Psoas muscle (tissue), 8 donors: ENCODE measurements around the gene TOB1. TPM values are rescaled to one million over a fixed set of nuclear protein-coding genes. Genes with fewer than 3 reads are reported as not detected.
A peak's percentile ranks its signal among the peaks of the same experiment; 100 is the strongest.

Source experiments
- ATAC-seq, 4 donors: fragments of 200-7000 bp; cut with Tn5 transposase; one replicate each; pipeline ENCODE4 v1.9.1; 2020; ENCODE audit warnings: moderate library complexity in 3 of 4, mild to moderate bottlenecking in 2 of 4
- DNase-seq, 2 donors: peaks; one replicate each; pipeline ENCODE4 v3.0.0-alpha.2; 2020
- H3K27ac ChIP-seq: fragments of 200-600 bp; one replicate; pipeline ENCODE4 v1.8.0; 2022
- H3K27me3 ChIP-seq, 3 donors: fragments of 200-600 bp in 1 of 3; one replicate each; pipeline versions ENCODE4 v1.6.1 to v1.8.0; 2013 to 2022; ENCODE audit warnings: low read length in 2 of 3, mild to moderate bottlenecking in 2 of 3, moderate library complexity in 1 of 3; ENCODE audit not compliant: insufficient read depth in 3 of 3
- H3K36me3 ChIP-seq, 2 donors: fragments of 200-600 bp in 1 of 2; one replicate each; pipeline versions ENCODE4 v1.6.1 to v1.8.0; 2013 to 2022; ENCODE audit warnings: low read depth in 1 of 2, mild to moderate bottlenecking in 1 of 2, moderate library complexity in 1 of 2; ENCODE audit not compliant: insufficient read depth in 1 of 2
- H3K4me1 ChIP-seq: fragments of 200-600 bp; one replicate; pipeline ENCODE4 v1.8.0; 2022
- H3K4me3 ChIP-seq: fragments of 200-600 bp; one replicate; pipeline ENCODE4 v1.8.0; 2022; ENCODE audit warnings: mild to moderate bottlenecking
- H3K9me3 ChIP-seq: fragments of 200-600 bp; one replicate; pipeline ENCODE4 v1.8.0; 2022
- CTCF ChIP-seq: fragments of 200-600 bp; IDR thresholded peaks from one replicate; pipeline ENCODE4 v1.8.0; 2022; ENCODE audit warnings: antibody characterized with exemption
- WGBS, 3 donors: extraction: QIAGEN DNeasy Blood & Tissue Kit; methylation state at CpG; one replicate each; pipeline versions ENCODE4 v1.1.6 to v1.1.7; 2013; 5-methylcytosine and 5-hydroxymethylcytosine counted together
- intact Hi-C, 2 donors: fragments of 100-400 bp; cut with DNase I; formaldehyde crosslinking; loops; one replicate each; pipeline versions ENCODE4 v1.11.0 to v1.14.2; 2022
- polyA plus RNA-seq, 3 donors: library from polyadenylated mRNA; stranded (reverse); fragments of 200-250 nt; gene quantifications; one replicate each; pipeline ENCODE4 v1.2.3, GENCODE V29; 2013
- total RNA-seq, 4 donors: library from RNA; stranded (reverse); fragmentation: NEBNext Ultra II Directional in 2 of 4; extraction: Animal tissue kit (Norgen Biotek cat#: 25700) in 2 of 4; gene quantifications; one replicate each; pipeline versions ENCODE4 v1.2.1 to v1.2.4, GENCODE V29; 2021 to 2023
- donor health status: healthy with polysubstance abuse.
- donor health status: DM: no; HTN: no; CAD: no; lungs with moderate emphysema.
- donor health status: Bipolar disorder and iron deficiency.
- donor health status: healthy.
- donor health status: DM: yes; HTN: yes; CAD: no.
- donor health status: DM: no; HTN: no; CAD: no.
- donor health status: DM: no; HTN: no; CAD: no.
- donor health status: DM: yes; HTN: yes; CAD: no.

TOB1 gene
- total and polyA plus RNA-seq, 7 donors, result 12.8 to 155 (median 74.9) TPM

- DNase-seq (no peak), ATAC-seq (peak; percentile 39 to 82 (median 64))
- no peaks in the 10 kb centered on the region for H3K36me3 ChIP-seq
- no peak for TF ChIP-seq CTCF
- intact Hi-C loops, result loop anchor here (5.0 to 10.0 kb wide), 2 partner anchors 37 to 350 kb away; no protein-coding TSS in a partner anchor
- H3K4me3 ChIP-seq, result peak overlapping the region; percentile 65
- no peaks in the 10 kb centered on the region for H3K27me3 ChIP-seq
- WGBS, 3 donors, result 18 to 34% (median 25%) methylated on average over 38 of the region's 38 CpGs
- H3K9me3 ChIP-seq, result no peaks in the 10 kb centered on the region
- peak overlapping the region; percentile 46 for H3K27ac ChIP-seq
- peaks cover 4% of the 10 kb centered on the region for H3K4me1 ChIP-seq
These were observed 31.5 kb downstream of the TOB1 start for GRCh38 chr17:50834429-50835300.

- WGBS, 3 donors, result 86 to 89% (median 86%) methylated on average over 38 of the region's 38 CpGs
- peaks cover 4% of the 10 kb centered on the region for H3K4me1 ChIP-seq
- ATAC-seq, result no peak
These were observed 32.4 kb downstream of the TOB1 start for GRCh38 chr17:50833510-50834428.

GRCh38 chr17:50832864-50833381 is 33.2 kb downstream of the TOB1 start:
- TF ChIP-seq CTCF, result no peak
- intact Hi-C loops, result loop anchor here (10.0 kb wide), 1 partner anchor 348 kb away; no protein-coding TSS in a partner anchor
- no peak overlapping the region for H3K4me3 ChIP-seq
- ATAC-seq, result no peak
- H3K36me3 ChIP-seq, result no peaks in the 10 kb centered on the region
- no peak for DNase-seq
- H3K27me3 ChIP-seq, result no peaks in the 10 kb centered on the region
- H3K9me3 ChIP-seq, result no peaks in the 10 kb centered on the region
- WGBS, 3 donors, result 81 to 87% (median 82%) methylated on average over 13 of the region's 13 CpGs
- H3K27ac ChIP-seq, result no peak overlapping the region
- peaks cover 4% of the 10 kb centered on the region for H3K4me1 ChIP-seq

More at GRCh38 chr17:50833510-50834428, 32.4 kb downstream of the TOB1 start:
- intact Hi-C loops, result loop anchor here (10.0 kb wide), 1 partner anchor 349 kb away; no protein-coding TSS in a partner anchor
- TF ChIP-seq CTCF, result no peak
- DNase-seq, result no peak
- H3K36me3 ChIP-seq, result no peaks in the 10 kb centered on the region
- H3K27me3 ChIP-seq, result no peaks in the 10 kb centered on the region
- H3K4me3 ChIP-seq, result no peak overlapping the region
- H3K27ac ChIP-seq, result no peak overlapping the region
- no peaks in the 10 kb centered on the region for H3K9me3 ChIP-seq

GRCh38 chr17:50832267-50832863 is 33.8 kb downstream of the TOB1 start:
- no peak for DNase-seq
- H3K9me3 ChIP-seq, result no peaks in the 10 kb centered on the region
- no peaks in the 10 kb centered on the region for H3K36me3 ChIP-seq
- WGBS, 3 donors, result 88 to 94% (median 89%) methylated on average over 12 of the region's 12 CpGs
- H3K4me1 ChIP-seq, result peaks cover 4% of the 10 kb centered on the region
- no peak for TF ChIP-seq CTCF
- intact Hi-C loops, result loop anchor here (10.0 kb wide), 1 partner anchor 348 kb away; no protein-coding TSS in a partner anchor
- H3K4me3 ChIP-seq, result no peak overlapping the region
- H3K27me3 ChIP-seq, result no peaks in the 10 kb centered on the region
- H3K27ac ChIP-seq, result no peak overlapping the region
- ATAC-seq, result no peak
